GM12865 (cell line): Measurements from ENCODE around the gene RNF115.
"Not testable (repeated sequence)": the region's sequence is repeated elsewhere in the genome, so short reads cannot be mapped to it uniquely, and the experiment has no call there.

ENCODE experiments used
- DNase-seq: peaks from one replicate; pipeline ENCODE4 v3.0.0; 2010; ENCODE audit warnings: low read depth
- H3K4me3 ChIP-seq: 2 replicates; pipeline ENCODE4 v1.5.1; 2011; ENCODE audit warnings: mild to moderate bottlenecking, low read depth, low read length, control low read depth
- TF ChIP-seq, protein P1 (sequence below): IDR thresholded peaks from 2 replicates; pipeline ENCODE4 v1.5.1; 2011; ENCODE audit warnings: low read length, control low read depth, low read depth, inconsistent platforms; ENCODE audit not compliant: insufficient read depth; ENCODE audit errors: missing control alignments

The RNF115 gene

DNA sequence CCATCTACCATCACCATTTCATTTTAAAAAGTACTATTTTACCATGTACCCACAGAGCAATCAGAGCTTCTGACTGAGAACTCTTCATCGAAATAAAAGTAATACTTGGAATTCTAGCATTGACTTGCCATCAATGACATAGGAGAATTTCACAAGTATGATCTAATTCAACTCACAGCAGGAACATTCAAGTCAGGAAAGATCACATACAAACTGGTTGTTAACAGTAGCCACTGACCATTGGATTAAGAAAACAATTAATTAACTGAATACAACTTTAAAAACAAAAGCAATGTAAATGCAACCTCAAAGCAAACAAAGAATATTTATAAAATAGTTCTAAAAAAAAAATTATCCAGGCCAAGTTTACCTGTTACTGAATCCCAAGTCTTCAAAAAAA is 18.8 kb downstream of the RNF115 start:
- DNase-seq: no peak
- no peak overlapping the region for H3K4me3 ChIP-seq
- TF ChIP-seq, protein P1, sequence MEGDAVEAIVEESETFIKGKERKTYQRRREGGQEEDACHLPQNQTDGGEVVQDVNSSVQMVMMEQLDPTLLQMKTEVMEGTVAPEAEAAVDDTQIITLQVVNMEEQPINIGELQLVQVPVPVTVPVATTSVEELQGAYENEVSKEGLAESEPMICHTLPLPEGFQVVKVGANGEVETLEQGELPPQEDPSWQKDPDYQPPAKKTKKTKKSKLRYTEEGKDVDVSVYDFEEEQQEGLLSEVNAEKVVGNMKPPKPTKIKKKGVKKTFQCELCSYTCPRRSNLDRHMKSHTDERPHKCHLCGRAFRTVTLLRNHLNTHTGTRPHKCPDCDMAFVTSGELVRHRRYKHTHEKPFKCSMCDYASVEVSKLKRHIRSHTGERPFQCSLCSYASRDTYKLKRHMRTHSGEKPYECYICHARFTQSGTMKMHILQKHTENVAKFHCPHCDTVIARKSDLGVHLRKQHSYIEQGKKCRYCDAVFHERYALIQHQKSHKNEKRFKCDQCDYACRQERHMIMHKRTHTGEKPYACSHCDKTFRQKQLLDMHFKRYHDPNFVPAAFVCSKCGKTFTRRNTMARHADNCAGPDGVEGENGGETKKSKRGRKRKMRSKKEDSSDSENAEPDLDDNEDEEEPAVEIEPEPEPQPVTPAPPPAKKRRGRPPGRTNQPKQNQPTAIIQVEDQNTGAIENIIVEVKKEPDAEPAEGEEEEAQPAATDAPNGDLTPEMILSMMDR: no peak

DNA sequence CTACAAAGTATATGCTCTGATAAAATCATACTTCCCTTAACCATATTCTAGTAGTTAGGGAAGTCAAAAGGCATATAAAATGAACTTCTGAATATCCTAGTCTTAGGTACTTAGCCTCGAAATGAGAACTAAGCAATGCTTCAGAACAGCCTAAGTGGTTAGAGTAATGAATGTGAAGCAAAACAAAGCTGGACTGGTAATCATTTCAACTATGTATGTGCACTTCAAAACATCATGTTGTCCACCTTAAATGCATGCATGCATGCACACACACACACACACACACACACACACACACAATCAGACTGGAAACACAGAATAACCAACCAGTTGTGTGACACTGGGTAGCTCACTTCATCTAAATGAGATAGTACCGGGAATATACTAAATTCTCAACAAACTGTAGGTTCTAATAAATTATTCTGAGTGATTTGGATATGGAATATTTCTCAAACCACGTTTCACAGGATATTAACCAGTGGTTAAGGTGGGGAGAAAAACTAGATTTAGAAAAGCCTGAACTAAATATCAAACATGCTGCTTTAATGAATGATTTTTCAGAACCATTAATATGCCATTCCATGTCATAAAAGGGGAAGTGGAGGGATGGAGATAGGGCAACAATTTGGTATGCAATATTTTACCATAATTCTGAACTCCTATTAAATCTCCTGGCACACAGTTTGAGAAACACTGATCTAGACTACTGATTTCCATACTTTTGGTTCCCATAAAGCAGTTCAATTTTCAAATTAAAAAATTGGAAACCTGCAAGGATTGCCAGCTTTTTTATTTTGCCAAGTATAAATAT is 19.5 kb downstream of the RNF115 start:
- no peak overlapping the region for H3K4me3 ChIP-seq
- TF ChIP-seq, protein P1: no peak
- DNase-seq: no peak

DNA sequence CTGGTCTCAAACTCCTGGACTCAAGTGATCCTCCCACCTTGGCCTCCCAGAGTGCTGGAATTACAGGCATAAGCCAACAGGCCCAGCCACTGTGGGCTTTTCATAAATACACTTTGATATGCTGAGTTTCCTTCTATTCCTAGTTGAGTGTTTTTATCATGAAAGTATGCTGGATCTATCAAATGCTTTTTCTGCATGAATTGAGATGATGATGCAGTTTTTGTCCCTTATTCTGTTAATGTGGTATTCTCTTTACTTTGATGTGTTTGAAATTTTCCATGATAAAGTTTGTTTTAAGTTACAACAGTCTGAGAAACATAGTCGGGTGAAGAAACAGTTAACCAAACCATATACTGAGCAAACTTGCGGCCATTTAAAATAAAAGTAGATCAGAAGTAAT is 24.1 kb downstream of the RNF115 start:
- TF ChIP-seq, protein P1: no peak
- no peak overlapping the region for H3K4me3 ChIP-seq
- DNase-seq: no peak

DNA sequence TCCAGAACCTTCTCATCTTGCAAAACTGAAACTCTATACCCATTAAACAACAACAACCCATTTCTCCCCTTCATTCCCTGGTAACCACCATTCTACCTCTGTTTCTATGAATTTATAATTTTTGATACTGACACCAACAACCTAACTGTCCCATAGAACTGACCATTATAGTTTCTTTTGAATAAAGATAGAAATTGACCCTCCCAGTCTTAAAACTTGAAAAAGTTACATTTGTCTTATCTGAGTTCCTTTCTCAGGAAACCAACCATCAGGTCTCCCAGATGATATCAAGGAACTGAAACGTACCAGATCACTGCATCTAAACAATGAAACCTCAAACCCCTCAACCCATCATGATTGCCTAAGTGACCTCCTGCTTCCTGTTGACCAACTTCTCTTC is 27.1 kb downstream of the RNF115 start:
- H3K4me3 ChIP-seq: no peak overlapping the region
- TF ChIP-seq, protein P1: no peak
- DNase-seq: no peak

DNA sequence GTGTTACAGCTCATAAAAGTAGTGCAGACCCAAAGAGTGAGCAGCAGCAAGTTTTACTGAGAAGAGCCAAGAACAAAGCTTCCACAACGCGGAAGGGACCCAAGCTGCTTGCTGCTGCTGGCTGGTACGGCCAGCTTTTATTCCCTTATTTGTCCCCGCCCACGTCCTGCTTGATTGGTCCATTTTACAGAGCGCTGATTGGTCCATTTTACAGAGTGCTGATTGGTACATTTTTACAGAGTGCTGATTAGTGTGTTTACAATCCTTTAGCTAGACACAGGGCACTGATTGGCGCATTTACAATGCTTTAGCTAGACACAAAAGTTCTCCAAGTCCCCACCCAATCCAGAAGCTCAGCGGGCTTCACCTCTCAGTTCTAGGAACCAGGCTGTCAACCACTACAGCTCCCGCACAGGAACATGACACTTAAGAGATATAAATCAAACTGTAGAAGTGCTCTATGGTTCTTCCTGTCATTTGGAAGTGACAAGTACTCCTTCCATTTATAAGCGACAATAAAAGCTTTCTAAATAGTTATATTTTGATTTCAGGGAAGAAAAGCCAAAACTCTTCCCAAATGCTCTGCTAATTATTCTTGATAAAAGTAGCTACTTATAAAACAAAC is 28.5 kb downstream of the RNF115 start:
- TF ChIP-seq, protein P1: no peak
- DNase-seq: no peak
- no peak overlapping the region for H3K4me3 ChIP-seq

DNA sequence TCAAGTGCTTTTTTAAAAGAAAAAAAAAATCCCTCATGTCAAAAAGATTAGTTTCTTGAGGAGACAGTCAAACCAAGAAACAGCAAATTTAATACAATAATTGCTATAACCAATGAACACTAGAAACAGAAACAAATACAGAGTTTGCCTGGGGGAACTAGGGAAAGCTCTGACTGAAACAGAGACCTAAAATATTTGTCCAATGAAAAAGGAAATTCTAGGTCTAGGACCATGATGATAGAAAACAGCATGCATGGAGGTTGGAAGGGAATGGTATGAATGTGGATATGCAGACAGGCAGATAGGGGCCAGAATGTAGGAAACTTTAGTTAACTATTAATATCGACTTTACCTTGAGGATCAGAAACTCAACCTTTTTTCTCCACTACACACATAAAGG is 31.4 kb downstream of the RNF115 start:
- TF ChIP-seq, protein P1: no peak
- peak; percentile 8 for DNase-seq
- H3K4me3 ChIP-seq: no peak overlapping the region

DNA sequence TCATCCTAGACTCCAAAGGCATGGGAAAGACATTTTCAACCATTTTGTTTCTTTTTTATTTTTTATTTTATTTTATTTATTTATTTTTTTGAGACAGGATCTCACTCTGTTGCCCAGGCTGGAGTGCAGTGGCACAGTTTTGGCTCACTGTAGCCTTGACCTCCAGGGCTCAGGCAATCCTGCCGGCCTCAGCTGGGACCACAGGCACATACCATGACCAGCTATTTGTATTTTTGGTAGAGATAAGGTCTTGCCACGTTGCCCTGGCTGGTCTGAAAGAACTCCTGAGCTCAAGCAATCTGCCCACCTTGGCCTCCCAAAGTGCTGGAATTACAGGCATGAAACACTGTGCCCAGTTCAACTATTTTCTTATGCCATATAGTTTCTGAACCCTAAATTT is 32.0 kb downstream of the RNF115 start:
- not testable (repeated sequence) for DNase-seq

More for the DNA sequence above, 32.0 kb downstream of the RNF115 start:
- not testable (repeated sequence) for H3K4me3 ChIP-seq
